Common myeloid progenitor, CD34-positive (primary cell): Measurements from ENCODE around the gene EFCAB5.

Experiments used
- CTCF ChIA-PET: fragments of 350-600 bp; sonication (Branson Sonifier 250); formaldehyde crosslinking; loops from one replicate; lab custom pipeline; 2021; ENCODE audit warnings: antibody characterized with exemption; lab: Charles Lee
- POLR2A ChIA-PET: fragments of 350-600 bp; sonication (Branson Sonifier 250); formaldehyde crosslinking; loops from one replicate; lab custom pipeline; 2021; ENCODE audit warnings: antibody characterized with exemption; lab: Charles Lee
- DNase-seq, 3 donors: peaks; one replicate each; pipeline versions ENCODE4 v3.0.0 to v3.0.0-alpha.2; 2013
- H3K27ac ChIP-seq, 2 experiments: 1 replicate in 1 of 2; 2 replicates in 1 of 2; pipeline ENCODE4 v1.7.0; 2013; ENCODE audit warnings: inconsistent platforms in 2 of 2, low read length in 2 of 2, mild to moderate bottlenecking in 2 of 2, low read depth in 1 of 2, moderate library complexity in 1 of 2; ENCODE audit not compliant: severe bottlenecking in 2 of 2, insufficient read depth in 1 of 2, poor library complexity in 1 of 2
- H3K27me3 ChIP-seq, 5 experiments: replicated peaks in 2 of 5; 1 replicate in 3 of 5; 2 replicates in 2 of 5; pipeline versions ENCODE4 v1.6.1 to v1.7.0; 2013; ENCODE audit warnings: low read length in 4 of 5, mild to moderate bottlenecking in 2 of 5, moderate library complexity in 2 of 5, inconsistent platforms in 1 of 5; ENCODE audit not compliant: insufficient read depth in 5 of 5, control insufficient read depth in 4 of 5
- H3K36me3 ChIP-seq, 4 experiments: 1 replicate in 2 of 4; 2 replicates in 2 of 4; pipeline versions ENCODE4 v1.6.1 to v1.7.0; 2013; ENCODE audit warnings: low read length in 3 of 4, control low read depth in 1 of 4, mild to moderate bottlenecking in 1 of 4; ENCODE audit not compliant: control insufficient read depth in 4 of 4, insufficient read depth in 4 of 4
- H3K4me1 ChIP-seq, 4 experiments: 1 replicate in 3 of 4; 2 replicates in 1 of 4; pipeline versions ENCODE4 v1.6.1 to v1.7.1; 2013; ENCODE audit warnings: low read length in 3 of 4, mild to moderate bottlenecking in 3 of 4, control low read depth in 1 of 4, inconsistent platforms in 1 of 4, moderate library complexity in 1 of 4; ENCODE audit not compliant: control insufficient read depth in 4 of 4, insufficient read depth in 4 of 4; ENCODE audit errors: control extremely low read depth in 1 of 4
- H3K4me3 ChIP-seq, 7 experiments: 1 replicate in 4 of 7; 2 replicates in 3 of 7; pipeline versions ENCODE4 v1.5.1 to v1.7.0; 2013; ENCODE audit warnings: mild to moderate bottlenecking in 7 of 7, low read length in 6 of 7, moderate library complexity in 6 of 7, inconsistent platforms in 2 of 7, low read depth in 2 of 7, control low read depth in 1 of 7; ENCODE audit not compliant: insufficient read depth in 4 of 7, control insufficient read depth in 1 of 7; ENCODE audit errors: extremely low read depth in 1 of 7
- H3K9me3 ChIP-seq, 5 experiments: 1 replicate in 4 of 5; 2 replicates in 1 of 5; pipeline versions ENCODE4 v1.6.1 to v1.7.1; 2013; ENCODE audit warnings: low read length in 4 of 5, mild to moderate bottlenecking in 2 of 5, inconsistent platforms in 1 of 5, low read depth in 1 of 5, moderate library complexity in 1 of 5; ENCODE audit not compliant: control insufficient read depth in 4 of 5, insufficient read depth in 2 of 5; ENCODE audit errors: control extremely low read depth in 1 of 5
- WGBS: methylation state at CpG from one replicate; pipeline ENCODE4 v1.1.5; 2013; ENCODE audit not compliant: insufficient coverage; 5-methylcytosine and 5-hydroxymethylcytosine counted together

The EFCAB5 gene

DNA sequence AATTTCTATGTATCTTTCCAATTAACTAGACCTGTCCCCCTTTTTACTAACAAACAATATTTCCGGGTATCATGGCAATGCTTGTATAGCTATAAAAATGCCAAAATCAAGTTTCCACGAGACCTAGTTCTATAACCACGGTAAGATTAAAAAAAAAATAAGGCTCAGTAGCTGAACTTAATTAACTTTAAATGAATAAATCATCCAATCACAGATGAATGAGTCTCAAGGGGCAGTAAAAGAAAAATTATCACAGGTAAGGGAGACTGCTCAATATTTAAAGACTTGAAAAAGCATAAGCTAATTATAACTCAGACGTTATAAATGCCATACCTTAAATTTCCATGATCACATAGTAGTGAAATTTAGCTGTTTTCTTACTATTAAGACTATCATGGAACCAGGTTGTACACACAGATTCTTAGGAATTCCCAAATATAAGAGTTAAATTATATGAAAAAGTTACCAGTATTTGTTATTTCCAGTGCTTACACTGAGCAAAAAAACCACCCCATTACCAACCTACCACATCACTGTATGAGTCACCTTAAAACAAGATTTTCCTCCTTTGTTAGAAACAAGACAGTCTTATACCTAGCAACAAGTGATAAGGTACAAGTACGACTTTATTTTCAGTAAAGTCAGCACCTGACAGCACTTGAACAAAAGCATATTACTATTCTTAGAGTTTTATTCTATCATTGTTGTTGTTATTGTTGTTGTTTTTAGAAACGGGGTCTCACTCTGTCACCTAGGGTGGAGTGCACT lies 32.0 kb upstream of the EFCAB5 start:
- H3K27ac ChIP-seq, result no peak overlapping the region

DNA sequence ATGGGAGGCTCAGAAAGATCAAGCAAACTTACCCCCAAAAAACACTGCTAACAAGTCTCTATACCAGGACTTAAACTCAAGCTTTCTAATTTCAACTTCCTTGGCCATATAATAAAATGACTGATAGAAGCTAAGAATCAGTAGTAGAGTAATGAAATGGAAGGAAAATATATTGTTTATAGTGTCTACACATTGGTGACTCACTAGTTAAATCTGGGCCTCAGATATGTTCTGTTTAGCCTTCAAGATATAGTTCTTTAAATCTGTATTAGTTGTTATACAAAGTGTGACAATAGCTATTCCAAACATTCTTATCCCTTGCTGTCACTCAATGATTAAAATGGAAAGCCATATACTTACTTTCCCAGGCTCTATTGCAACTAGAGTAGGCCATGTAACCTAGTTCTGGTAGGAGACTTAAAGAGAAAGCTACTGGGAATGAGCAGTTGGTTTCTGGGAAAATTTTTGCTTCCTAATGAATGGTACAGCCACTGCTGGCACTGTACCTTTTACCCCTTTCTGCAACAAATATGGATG lies 29.7 kb upstream of the EFCAB5 start:
- ChIA-PET POLR2A (no interaction called here), CTCF (interaction anchor here (1.3 kb wide), 2 partner anchors 19 to 102 kb away, joined by 3 read pairs; partner anchors contain the start of gene SSH2)
- peaks cover 0 to 4% (median 1%) of the 10 kb centered on the region in 4 experiments for H3K36me3 ChIP-seq
- no peak overlapping the region for H3K27ac ChIP-seq
- no peaks in the 10 kb centered on the region for H3K4me1 ChIP-seq
- H3K4me3 ChIP-seq, result no peak overlapping the region
- no peaks in the 10 kb centered on the region for H3K27me3 ChIP-seq
- DNase-seq, result no peak
- H3K9me3 ChIP-seq, result peaks cover 0 to 4% (median 0%) of the 10 kb centered on the region in 5 experiments

More for the DNA sequence above, 32.0 kb upstream of the EFCAB5 start:
- no peak overlapping the region for H3K4me3 ChIP-seq
- H3K27me3 ChIP-seq, result no peaks in the 10 kb centered on the region
- 100% methylated on average over 1 of the region's 6 CpGs for WGBS
- ChIA-PET CTCF (interaction anchor here (1.1 to 1.6 kb wide), 2 partner anchors 22 to 112 kb away, joined by 3 to 7 read pairs; no protein-coding TSS in a partner anchor), POLR2A (no interaction called here)
- H3K4me1 ChIP-seq, result no peaks in the 10 kb centered on the region
- peaks cover 0 to 19% (median 9%) of the 10 kb centered on the region in 5 experiments for H3K9me3 ChIP-seq
- peak in 2 of 3 donors; percentile 9 to 26 for DNase-seq
- peaks cover 0 to 8% (median 1%) of the 10 kb centered on the region in 4 experiments for H3K36me3 ChIP-seq

DNA sequence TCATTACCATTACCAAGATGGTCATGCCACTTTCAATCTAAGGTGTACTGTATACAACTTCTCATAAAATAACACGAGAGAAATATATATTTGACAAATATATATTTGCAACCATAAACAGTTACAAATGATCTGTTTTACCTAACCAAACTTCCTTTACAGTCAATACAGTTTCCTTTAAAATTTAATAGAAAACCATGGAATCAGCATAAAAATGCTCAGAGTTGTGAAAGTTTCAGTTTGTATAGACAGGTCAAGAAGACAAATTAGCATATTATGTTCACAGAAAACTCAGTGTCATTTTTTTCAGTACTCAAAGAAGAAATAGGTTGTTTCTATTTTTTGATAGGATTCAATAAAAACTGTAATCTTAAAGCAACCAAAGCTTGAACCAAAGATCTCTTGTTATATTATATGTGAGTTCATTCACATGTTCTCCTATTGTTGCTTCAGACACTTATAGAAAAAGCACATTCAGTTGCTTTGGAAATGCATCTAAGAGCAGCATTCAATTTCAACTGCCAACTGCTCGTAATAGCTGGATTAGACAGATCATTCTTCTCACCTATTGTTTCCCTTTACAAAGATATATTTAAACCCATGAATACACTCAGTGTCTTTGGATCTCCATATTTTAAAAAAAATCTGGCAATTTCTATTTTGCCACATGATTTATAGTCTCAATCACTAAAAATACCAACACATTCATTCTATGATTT lies 26.5 kb upstream of the EFCAB5 start:
- Histone ChIP-seq H3K36me3 (peaks cover 0 to 4% (median 1%) of the 10 kb centered on the region in 4 experiments), H3K27ac (no peak overlapping the region), H3K4me1 (peaks cover 5 to 15% (median 11%) of the 10 kb centered on the region in 4 experiments), H3K4me3 (no peak overlapping the region), H3K27me3 (no peaks in the 10 kb centered on the region), H3K9me3 (no peaks in the 10 kb centered on the region)
- 100% methylated on average over 1 of the region's 2 CpGs for WGBS
- ChIA-PET CTCF (interaction anchor here (0.8 kb wide), 1 partner anchor 16 kb away, joined by 3 read pairs; no protein-coding TSS in a partner anchor), POLR2A (no interaction called here)
- no peak for DNase-seq

DNA sequence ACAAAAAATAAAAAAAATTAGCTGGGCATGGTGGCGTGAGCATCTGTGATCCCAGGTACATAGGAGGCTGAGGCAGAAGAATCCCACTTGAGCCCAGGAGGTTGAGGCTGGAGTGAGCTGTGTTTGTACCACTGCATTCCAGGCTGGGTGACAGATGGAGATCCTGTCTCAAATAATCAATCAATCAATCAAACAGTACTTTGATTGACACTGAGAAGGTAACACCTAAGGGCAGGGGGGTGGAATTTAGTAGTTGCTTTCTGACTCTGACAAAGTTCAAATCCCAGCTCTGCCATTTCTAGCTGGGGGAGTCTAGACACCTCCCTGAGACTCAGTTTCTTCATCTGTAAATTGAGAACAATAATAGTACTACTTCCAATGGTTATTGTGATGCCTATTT lies 23.4 kb upstream of the EFCAB5 start:
- Histone ChIP-seq H3K27me3 (no peaks in the 10 kb centered on the region), H3K27ac (no peak overlapping the region), H3K4me1 (peaks cover 5 to 15% (median 11%) of the 10 kb centered on the region in 4 experiments), H3K9me3 (no peaks in the 10 kb centered on the region), H3K36me3 (peaks cover 0 to 4% (median 1%) of the 10 kb centered on the region in 4 experiments), H3K4me3 (no peak overlapping the region)
- ChIA-PET POLR2A (no interaction called here), CTCF (interaction anchor here (5.4 kb wide), 1 partner anchor 13 kb away, joined by 37 read pairs; the partner anchor contains the start of gene SSH2)
- WGBS, result 100% methylated on average over 1 of the region's 1 CpG
- no peak for DNase-seq

DNA sequence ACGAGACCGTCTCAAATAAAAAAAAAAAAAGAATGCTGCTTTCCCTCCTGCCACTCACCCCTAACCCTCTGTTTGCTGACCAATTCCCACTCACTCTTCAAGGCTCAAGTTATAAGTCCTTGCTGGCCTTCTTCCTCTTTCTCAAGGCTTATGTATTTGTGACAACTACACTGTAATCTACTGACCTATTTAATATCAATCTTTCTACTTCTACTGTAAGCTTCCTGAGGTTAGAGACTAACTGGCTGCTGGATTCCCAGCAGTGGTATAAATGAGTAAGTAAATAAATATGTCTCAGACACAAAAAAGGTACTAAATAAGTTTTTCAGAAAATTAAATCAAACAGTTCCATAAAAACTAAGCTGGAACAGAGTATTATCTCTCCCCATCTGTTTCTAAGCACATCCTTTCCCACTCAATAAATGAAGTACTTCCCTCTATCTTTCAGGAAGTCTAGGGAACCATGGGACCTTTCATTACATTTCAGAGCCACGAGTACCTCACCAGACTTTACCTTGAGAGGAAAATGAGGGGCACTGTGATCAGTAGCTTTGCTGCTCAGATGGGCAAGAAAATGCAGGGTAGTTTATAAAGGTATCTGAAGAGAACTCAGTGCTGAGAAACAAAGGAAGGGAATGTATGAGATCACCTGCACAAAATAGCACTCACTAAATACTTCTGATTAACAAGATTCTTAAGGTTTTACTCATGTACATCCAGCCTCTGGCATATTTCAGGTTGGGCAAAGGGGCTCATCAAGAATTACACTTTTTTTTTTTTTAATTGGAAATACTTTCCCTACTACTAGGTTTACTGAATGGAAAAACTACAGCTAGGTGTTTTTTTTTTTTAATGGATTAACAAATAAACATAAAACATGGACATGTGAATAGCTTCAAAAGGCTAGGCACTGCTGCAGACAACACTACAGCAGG lies 22.2 kb upstream of the EFCAB5 start:
- ChIA-PET CTCF (interaction anchor here (0.6 to 5.4 kb wide), 6 partner anchors 9 to 278 kb away, joined by 3 to 37 read pairs (median 5); partner anchors contain the start of gene SSH2), POLR2A (interaction anchor here (1.7 kb wide), 1 partner anchor 11 kb away, joined by 6 read pairs; the partner anchor contains the start of gene SSH2)
- H3K4me1 ChIP-seq, result peaks cover 5 to 15% (median 11%) of the 10 kb centered on the region in 4 experiments
- no peaks in the 10 kb centered on the region for H3K9me3 ChIP-seq
- H3K4me3 ChIP-seq, result no peak overlapping the region
- peak in 2 of 3 donors; percentile 51 to 63 for DNase-seq
- no CpG with 5 or more reads among the region's 3 CpGs for WGBS
- H3K27me3 ChIP-seq, result no peaks in the 10 kb centered on the region
- no peak overlapping the region for H3K27ac ChIP-seq
- no peaks in the 10 kb centered on the region for H3K36me3 ChIP-seq

- CTCF ChIA-PET, result no interaction called here
- Histone ChIP-seq H3K4me3 (no peak overlapping the region), H3K4me1 (peaks cover 3 to 29% (median 16%) of the 10 kb centered on the region in 4 experiments), H3K27ac (no peak overlapping the region), H3K36me3 (peaks cover 0 to 2% (median 0%) of the 10 kb centered on the region in 4 experiments), H3K27me3 (no peaks in the 10 kb centered on the region), H3K9me3 (no peaks in the 10 kb centered on the region)
- DNase-seq, result no peak
- POLR2A ChIA-PET, result no interaction called here
- WGBS, result 83% methylated on average over 1 of the region's 1 CpG
Observed at GRCh38 chr17:29924786-29925185, 16.6 kb upstream of the EFCAB5 start.
